Activated effector memory CD4-positive, alpha-beta T cell treated with anti-CD3 and anti-CD28 coated beads, Interleukin-2, amount 50 U/mL, for 16 hours (primary cell): ENCODE measurements around the gene LENG9.

ENCODE experiments used
- DNase-seq: peaks from one replicate; pipeline ENCODE4 v3.0.0-alpha.2; 2020

The LENG9 gene

DNA sequence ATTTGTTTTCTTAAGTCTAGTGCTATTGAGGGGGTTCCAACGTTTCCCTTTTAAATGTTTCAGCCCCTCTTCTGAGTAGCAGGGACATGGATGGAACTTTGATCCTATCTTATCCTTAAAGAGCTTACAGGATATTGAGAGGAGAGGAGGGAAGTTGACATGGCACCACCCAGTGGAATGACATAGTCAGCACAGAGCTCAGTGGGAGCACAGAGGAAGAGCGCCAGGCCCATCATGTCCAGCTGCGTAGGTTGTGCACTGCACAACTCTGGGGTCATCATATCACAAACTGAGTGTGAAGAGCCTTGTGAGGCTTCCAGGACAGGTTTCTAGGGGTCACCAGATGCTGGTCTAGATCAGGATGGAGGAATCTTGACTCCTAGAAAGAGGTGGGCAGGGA is 14.1 kb upstream of the LENG9 start:
- peak; percentile 24 for DNase-seq

- peak; percentile 59 for DNase-seq
Observed at GRCh38 chr19:54475706-54476105, 12.1 kb upstream of the LENG9 start.

DNA sequence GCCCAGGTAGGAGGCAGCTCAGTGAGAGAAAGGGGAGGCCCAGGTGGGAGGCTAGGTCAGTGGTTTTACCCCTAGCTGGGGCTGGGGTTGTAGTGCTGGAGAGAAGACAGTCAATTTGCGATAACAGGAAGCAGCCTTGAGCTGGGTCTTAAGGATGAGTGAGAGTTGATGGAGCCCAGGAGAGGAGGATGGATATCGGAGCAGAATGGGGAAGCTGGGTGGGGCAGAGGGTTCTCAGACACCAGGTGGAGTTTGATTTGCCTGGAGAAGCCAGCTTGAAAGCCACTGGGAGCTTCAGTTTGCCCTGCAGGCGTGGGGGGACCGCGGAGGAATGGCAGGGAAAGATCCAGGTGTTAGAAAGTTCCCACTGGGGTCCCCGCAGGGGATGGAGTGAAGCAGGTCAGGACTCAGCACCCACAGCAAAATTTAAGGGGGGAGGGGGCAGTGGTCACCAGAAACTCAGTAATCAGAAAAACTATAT is 10.4 kb upstream of the LENG9 start:
- peak; percentile 41 for DNase-seq

- DNase-seq: peak; percentile 61
Observed at GRCh38 chr19:54473071-54473891, 9.7 kb upstream of the LENG9 start, which contains the start of gene CDC42EP5. Gene CDC42EP5, minus strand, starts transcription at chr19:54473296. Its CDS starts 7,749 bp downstream, at chr19:54465547.

DNA sequence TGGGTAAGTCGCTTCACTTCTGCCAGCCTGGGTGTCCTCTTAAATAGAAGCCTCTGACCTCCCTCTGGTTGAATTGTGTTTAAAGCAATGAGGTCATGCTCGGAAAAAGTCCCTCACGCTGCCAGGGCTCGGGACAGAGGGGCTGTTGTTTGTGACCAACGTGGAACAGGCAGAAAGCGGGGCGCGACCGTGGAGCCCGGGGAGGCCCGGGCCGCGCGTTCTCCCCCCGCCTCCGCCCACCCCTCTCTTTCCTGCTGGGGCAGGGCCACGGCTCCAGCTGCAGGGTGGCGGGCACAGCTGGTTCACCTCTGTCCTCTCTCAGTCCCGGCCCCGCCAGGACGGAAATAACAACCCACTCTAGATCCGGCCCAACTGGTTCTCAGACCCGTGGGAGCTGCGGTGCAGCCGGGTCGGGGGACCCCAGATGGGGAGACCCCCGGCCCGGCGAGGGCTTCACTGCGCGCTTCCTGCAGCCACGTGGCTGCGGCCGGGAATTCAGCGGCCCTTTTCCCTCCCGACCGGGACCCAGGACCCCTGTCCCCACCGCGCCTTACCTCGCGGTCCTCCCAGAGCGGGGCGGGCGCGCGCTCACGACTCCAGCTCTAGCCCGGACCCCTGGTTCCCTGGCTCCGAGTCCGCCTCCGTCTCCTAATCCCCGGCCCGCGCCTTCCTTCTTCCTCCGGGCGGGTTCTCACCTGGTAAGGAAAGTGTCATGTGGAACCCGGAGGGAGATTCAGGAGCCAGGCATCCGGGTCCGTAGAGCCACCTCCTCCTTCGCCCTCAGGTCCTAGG is 7.6 kb upstream of the LENG9 start:
- peak; percentile 65 for DNase-seq

DNA sequence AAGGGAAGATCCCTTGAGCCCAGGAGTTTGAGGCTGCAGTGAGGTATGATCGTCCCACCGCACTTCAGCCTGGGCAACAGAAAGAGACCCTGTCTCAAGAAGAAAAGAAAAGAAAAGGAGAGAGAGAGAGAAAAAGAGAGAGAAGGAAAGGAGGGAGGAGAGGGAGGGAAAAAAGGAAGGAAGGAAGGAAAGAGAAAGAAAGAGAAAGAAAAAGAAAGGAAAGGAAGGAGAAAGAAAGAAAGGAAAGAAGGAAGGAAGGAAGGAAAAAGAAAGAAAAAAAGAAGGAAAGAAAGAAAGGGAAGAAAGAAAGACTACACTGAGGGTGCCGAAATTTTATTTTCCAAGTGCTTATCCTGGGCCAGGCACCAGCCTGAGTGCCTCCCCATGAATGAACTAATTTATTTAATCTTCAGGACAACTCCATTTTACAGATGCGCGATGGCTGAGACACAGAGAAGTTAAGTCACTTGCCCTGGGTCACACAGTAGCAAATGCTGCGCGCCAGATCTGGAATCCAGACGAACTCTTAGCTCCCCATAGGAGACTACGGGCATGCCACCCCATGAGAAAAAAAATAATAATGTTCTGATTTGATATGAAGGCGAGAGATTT is 6.8 kb upstream of the LENG9 start:
- DNase-seq: peak; percentile 38

DNA sequence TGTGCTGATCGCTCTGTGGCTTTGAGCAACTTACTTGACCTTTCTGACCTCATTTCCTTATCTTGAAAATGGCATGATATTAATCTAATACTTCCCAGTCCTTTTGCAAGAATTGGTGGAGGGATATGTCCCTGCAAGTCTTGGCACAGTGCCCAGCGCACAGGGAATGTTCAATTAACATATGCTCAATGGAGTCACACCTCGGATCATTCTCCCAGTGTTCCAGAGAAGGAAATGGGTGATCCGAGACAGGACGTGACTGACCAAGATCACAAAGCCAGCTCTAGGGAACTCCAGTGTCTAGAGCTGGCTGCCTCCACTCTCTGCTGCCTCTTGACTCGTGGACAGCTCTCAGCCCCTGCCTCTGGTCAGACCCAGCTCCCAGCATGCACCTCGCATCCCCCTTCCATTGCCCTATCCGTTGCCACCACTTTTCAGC is 5.9 kb upstream of the LENG9 start:
- DNase-seq: peak; percentile 48

DNA sequence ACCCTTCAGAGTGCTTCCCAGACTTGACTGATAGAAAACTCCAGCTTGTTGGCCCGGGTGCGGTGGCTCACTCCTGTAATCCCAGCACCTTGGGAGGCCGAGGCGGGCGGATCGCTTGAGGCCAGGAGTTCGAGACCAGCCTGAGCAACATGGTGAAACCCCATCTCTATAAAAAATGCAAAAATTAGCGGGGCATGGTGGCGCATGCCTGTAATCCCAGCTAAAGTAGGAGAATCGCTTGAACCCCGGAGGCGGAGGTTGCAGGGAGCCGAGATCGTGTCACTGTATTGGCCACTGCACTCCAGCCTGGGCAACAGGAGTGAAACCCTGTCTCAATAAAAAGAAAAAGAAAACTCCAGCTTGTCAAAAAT is 2.5 kb upstream of the LENG9 start:
- peak; percentile 61 for DNase-seq

GRCh38 chr19:54465426-54466109 is 2.0 kb upstream of the LENG9 start:
- DNase-seq: peak; percentile 62

- DNase-seq: peak; percentile 91
Observed at GRCh38 chr19:54464630-54465425, 1.2 kb upstream of the LENG9 start.

DNA sequence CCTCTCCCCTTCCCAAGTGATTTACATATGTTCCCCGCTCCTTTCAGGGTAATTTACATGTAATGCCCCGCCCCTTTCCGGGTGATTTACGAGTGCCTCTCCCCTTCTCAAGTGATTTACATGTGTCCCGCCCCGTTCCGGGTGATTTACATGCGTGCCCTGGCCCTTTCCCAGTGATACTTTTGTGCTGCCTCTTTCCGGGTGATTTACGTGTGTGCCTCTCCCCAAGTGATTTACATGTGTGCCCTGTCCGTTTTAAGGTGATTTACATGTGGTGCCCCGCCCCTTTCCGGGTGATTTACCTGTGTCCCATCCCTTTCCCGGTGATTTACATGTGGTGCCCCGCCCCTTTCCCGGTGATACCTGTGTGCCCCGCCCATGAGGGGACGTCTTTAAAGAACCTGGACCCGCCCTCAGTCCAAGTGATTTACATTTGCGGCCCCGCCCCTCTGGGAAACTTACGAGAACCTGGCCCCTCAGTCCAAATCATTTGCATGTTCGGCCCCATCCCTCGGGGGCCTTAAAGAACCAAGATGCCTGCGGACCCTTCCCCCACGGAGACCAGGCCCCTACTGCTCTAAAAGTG is 559 bp upstream of the LENG9 start:
- peak; percentile 94 for DNase-seq

DNA sequence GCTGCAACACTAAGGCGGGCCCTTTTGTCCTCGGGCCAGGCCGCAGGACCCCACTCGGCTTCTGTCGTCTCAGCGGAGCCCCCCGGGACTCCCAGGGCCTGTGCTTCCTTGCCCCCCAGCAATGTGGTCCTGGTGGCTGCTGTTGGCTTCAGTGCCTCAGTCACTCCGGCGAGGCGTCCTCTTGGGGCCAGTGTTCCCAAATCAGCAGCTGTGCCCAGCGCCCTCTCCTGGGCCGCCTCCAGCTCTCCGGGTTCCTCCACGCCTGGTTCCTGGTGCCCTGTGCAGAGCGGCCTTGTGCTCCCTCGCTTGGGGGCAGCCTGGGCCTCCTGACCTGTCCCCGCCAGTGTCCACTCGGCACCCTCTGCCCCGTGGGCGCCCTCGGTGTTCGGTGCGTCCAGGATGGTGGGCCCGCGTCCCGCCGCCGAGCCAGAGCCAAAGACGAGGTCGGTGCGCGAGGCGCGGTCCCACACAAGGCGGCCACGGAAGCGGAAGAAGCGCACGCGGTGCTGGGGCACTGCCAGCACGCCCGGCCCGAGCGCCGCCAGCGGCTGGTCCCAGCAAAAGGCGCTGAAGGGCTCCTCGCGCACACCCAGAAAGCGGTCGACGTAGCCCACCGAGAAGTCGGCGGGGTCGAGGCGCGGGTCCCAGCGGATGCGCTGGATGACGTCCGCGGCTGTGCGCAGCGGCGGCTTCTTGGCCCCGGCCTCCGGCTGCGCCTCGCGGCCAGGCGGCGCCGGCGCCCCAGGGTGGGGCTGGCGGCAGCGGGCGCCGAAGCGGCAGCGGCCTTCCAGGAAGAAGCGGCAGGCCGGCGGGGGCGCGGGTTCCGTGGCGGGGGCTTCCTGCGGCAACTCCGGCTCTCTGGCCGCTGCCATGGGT is 685 bp downstream of the LENG9 start:
- peak; percentile 88 for DNase-seq

DNA sequence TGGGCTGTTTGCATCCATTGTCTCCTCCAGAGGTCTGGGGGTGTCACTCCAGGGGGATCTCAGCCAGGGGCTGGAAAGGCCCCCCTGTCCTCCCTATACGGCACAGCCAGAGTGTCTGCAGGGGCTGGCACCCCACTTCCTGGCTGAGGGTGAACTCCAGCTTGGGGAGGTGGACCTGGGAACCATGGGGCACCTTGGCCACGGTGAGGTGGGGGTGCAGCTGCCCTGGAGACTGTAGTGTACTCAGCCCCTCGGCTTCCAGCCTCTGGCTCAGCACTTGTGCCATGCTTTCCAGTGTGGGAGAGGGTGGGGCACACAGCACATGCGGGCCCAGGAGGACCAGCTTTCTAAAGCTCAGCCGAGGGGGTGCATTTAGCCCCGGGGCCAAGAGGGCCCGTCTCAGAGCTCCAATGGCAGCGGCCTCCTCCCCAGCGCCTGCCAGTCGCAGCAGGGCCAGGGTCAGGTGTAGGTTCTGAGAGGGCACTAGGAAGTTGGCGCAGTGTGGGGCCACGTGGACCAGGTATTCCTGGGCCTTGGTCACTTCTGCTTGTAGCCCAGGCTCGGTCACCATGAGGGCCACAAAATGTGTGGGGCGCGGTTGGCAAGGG is 1.4 kb downstream of the LENG9 start:
- DNase-seq: peak; percentile 63

DNA sequence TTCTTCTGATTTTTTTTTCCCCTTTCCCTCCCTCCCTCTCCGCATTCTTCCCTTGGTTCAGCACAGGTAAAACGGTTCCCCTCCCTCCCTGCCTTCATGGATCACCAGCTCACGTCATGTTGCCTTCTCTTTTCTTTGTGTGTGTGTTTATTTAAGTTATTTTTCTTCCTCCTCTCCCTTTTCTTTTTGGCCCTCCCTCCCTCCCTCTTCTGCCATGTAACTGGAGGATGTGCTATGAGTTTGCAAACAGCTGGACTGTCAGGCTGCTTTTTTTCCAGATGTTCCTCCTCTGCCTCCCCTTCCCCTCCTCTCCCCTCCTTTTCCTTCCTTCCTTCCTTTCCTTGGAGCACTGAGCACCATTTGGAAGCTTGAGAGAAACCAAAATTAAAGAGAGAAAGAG is 2.0 kb downstream of the LENG9 start:
- DNase-seq: no peak

DNA sequence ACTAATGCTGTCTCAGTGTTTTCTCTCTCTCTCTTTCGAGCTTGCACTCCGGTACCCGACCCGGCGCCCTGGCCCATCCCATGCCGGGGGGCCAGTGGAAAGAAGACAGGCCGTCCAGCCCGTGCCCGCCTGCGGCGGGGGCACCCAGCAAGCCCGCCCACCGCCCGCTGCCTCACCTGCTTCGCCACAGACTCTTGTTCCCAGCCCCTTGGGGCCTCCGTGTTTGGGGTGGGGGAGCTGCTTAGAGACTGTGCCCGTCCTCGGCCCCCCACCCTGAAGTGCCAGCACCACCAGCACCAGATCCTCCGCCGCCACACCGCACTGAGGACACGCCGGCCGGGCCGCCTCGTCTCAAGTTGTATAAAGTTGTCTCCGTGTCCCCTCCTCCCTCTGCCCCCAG is 2.4 kb downstream of the LENG9 start:
- DNase-seq: no peak

- no peak for DNase-seq
Observed at GRCh38 chr19:54460230-54461005, 3.2 kb downstream of the LENG9 start.

DNA sequence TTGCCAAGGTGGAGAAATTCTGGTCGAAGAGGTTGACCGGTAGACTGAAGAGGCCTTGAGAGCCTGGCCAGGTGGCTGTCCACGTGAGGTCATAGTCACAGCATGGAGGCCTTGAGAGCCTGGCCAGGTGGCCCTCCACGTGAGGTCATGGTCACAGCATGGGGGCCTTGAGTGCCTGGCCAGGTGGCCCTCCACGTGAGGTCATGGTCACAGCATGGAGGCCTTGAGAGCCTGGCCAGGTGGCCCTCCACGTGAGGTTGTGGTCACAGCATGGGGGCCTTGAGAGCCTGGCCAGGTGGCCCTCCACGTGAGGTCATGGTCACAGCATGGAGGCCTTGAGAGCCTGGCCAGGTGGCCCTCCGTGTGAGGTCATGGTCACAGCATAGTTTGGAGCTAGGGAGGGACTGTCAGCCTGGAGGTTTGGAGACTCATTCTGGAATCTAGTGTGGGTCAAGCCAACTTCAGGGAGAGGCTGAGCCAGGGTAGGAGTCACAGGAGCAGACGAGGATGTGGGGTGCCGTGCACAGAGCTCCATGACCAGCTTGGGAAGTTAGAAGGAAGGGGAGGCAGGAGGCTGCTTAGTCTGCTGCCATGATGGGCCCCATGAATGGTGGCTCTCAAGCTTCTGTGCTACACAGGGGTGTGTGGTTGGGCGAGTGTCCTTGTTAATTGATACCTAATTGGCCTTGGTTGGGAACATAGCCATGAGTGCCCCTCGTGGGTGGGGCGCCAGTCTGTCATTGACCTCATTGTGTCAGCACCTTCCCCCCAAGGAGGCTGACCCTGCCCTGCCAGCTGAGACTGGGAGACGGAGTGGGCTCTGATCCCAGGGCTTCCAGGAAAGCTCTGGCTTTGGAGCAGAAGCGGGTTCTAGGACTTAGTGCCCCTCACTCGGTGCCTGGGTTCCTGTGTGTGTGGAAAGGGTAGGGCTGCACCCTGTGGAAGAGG is 4.0 kb downstream of the LENG9 start:
- DNase-seq: no peak
